SH-SY5Y (cell line): ENCODE data around the gene MAG.

Source experiments
- GATA2 ChIP-seq: IDR thresholded peaks from 2 replicates; pipeline ENCODE4 v1.6.1; 2011; ENCODE audit warnings: mild to moderate bottlenecking, low read depth, low read length
- GATA3 ChIP-seq: IDR thresholded peaks from 2 replicates; pipeline ENCODE4 v1.6.1; 2011; ENCODE audit warnings: low read depth, mild to moderate bottlenecking, low read length, moderate library complexity

DNA sequence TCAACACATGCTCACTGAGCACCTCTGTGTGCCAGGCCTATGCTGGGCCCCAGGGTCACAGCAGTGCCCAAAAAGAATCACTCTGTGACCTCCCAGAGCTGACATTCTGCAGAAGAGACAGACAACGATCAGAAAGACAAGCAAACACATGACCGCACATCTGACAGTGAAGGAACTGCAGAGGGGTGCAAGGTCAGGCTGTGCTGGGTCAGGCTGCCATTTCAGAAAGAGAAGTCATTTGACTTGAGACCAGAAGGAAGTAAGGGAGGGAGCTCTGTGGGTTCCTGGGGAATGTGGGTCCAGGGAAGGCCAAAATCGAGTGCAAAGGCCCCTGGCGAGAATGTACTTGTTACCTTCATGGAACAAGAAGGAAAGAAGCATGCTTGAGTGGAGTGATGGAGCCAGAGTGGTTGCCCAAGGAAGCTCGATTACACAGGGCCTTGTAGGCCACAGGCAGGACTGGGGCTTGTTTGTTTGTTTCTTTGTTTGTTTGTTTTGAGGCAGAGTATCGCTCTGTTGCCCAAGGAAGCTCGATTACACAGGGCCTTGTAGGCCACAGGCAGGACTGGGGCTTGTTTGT lies 25.6 kb downstream of the MAG start:
- TF ChIP-seq GATA2 (no peak), GATA3 (no peak)
